Effector CD8-positive, alpha-beta T cell (primary cell): ENCODE data around the gene CLSTN2.
"Not testable (repeated sequence)": the region's sequence is repeated elsewhere in the genome, so short reads cannot be mapped to it uniquely, and the experiment has no call there.

Experiments used
- DNase-seq: peaks from one replicate; lab custom pipeline; 2025; lab: John Stamatoyannopoulos, UW

CLSTN2 gene

GRCh38 chr3:140423146-140423545 lies 488.2 kb downstream of the CLSTN2 start:
- DNase-seq: no peak

DNA sequence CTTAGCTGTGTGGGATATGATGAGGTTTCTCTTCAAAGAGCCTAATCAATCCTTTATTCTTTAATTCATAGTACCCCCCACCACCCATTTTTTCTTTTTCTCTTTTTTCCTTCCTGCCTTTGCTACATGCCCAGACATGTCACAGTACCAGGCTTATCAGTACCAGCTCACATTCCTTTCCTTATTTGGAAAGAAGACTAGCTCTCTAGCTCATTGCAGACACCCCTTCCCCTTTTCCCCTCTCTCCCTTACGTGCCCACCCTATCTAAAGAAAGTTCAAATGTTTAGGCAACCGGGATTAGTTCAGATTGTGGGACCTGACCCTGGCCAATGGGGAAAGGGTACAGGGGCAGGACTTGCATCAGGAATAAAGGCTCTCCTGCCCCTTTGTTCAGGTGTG lies 488.6 kb downstream of the CLSTN2 start:
- not testable (repeated sequence) for DNase-seq

GRCh38 chr3:140424211-140424610 lies 489.2 kb downstream of the CLSTN2 start:
- no peak for DNase-seq

GRCh38 chr3:140424726-140425125 lies 489.7 kb downstream of the CLSTN2 start:
- no peak for DNase-seq

- DNase-seq: no peak
These were observed 492.8 kb downstream of the CLSTN2 start for GRCh38 chr3:140427786-140428185.

DNA sequence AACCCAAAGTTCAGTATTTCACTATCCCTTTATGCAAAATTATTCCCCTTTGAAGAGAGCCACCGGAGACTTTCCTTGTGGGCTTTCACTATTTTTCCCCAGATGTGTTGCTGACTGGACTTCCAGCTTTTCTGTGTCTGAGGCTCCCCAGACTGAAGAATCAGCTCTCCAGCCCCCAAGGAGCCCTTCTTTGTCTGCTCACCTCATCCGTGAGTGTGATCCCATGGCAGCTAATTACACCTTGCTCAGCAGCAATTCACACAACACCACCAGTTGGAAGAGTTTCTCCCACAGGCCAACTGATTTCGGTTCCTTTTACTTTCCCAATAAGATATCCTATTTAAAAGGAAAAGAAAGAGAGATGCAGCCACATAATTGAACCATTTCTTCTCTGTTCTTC lies 493.4 kb downstream of the CLSTN2 start:
- no peak for DNase-seq

- no peak for DNase-seq
These were observed 494.8 kb downstream of the CLSTN2 start for GRCh38 chr3:140429791-140430190.

GRCh38 chr3:140430494-140430893 lies 495.5 kb downstream of the CLSTN2 start:
- no peak for DNase-seq

- DNase-seq: no peak
These were observed 497.3 kb downstream of the CLSTN2 start for GRCh38 chr3:140432229-140432669.

DNA sequence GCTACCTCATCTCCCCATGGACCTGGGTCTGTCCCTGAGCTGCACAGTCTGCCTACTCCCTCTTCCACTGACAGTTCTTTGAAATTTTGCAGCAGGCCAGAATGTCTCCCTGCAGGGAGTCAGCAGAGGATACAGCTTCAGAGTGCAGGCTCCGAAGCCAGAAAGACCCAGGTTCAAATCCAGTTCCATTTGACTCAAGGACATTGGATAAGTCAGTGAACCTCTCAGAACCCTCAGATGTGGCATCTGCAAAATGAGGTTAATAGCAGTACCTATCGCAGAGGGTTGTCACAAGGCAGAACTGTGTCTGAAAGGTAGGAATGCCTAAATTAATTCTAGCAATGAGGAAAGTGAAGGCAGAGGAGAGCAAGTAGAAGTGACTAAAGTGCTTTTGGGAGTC lies 498.4 kb downstream of the CLSTN2 start:
- DNase-seq: no peak

GRCh38 chr3:140434261-140434905 lies 499.4 kb downstream of the CLSTN2 start:
- DNase-seq: no peak

GRCh38 chr3:140436421-140436820 lies 501.4 kb downstream of the CLSTN2 start:
- DNase-seq: no peak

DNA sequence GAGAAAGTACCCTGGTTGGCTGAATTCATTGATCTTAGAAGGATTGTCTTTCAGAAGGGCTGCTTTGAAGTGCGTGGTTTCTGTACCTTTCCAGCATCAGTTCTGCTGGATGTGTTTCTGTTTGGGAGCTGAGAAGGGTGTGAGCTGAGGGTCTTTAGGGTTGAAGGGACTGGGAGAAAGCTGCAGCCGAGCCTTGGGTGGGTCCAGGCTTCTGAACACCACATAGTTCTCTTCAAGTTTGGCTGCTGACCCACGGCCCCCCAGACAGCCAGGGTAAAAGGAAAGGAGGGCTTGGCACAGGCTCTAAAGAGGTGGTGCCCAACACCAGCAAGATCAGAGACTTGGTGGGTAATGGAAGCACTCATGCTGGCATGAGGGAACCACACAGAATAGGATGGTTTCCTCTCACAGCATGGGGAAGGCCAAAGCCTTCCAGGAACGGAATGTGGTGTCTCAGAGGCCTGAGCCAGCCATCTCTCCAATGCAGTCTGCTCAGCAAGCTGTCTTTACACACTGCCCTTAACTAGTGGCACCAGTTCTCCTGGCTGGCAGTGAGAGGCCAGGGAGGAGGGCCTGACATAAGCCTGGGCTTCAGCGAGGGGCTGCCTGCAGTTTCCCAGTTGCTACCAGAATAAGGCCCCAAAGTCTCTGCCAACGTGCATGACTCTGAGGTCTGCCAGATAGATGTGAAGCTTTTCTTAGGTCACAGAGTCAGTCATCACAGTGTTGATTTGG lies 503.9 kb downstream of the CLSTN2 start:
- no peak for DNase-seq

DNA sequence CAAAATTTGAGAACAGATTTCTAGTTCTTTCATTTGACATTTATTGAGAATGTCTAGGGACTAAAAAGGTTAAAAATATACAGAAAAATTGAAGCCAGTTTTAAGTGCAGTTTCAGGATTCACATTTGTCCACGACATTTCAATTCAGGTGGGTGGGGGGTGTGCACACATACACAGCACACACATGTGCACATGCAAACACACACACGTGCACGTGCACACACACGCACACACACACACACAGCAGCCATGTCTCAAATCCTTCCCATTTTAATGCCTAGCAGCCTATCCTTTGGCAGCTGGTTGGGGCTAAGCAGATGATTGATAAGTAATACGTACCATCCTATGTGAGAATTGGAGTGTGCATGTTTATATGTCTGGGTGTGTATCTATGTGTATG lies 504.5 kb downstream of the CLSTN2 start:
- DNase-seq: no peak

DNA sequence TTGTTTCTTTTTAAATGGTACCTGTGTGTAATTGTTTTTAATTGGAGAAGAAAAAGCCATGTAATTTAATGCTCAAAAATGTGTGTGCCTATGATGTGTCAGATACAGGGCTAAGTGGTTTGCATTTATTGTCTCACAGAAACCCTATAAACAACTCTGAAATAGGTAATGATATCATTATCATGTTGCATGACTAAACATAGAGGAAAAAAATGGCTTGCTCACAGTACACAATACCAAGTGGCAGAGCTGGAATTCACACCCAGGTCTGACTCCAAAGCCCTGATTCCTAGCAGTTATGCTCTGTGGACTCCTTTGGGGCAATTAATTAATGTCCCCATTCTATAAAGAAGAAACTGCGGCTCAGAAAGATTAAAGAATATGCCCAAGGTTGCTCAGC lies 505.5 kb downstream of the CLSTN2 start:
- DNase-seq: no peak

DNA sequence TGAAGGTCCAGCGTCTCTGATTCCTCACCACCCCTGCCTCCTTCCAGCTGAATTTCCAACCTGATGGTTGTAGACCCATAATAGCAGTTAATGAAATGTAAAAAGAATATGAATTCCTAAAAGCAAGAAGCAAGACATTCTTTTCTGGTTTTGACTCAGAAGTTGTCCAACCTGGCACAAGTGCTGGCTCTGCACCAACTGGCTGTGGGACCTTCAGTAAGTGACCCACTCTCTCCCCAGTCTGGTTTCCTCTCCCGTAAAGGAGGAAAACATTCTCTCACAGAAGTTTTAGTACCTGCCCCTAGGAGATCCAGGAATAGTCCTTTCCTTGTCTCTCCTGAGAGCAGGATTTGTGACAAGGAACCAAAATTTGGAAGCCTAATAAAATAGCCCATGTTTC lies 506.0 kb downstream of the CLSTN2 start:
- DNase-seq: no peak

DNA sequence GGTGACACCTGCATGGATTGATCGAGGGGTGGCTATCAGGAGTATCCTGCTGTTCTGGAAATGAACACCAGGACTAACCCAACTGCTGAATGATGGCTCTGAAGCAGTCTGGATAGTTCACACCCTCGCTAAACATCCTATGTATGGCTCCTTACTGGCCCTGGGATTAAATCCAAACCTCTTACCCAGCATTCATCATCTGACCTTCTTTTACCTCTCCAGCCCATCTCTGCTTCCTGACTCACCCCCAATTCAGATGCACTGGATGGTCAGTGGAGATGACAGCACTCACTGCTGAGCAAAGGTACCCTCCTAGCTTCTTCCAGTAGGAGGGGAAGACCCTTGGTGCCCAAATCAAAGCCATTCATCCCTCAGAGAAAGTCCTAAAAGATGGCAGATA lies 507.6 kb downstream of the CLSTN2 start:
- no peak for DNase-seq

GRCh38 chr3:140443073-140443472 lies 508.1 kb downstream of the CLSTN2 start:
- no peak for DNase-seq

GRCh38 chr3:140443806-140444205 lies 508.8 kb downstream of the CLSTN2 start:
- no peak for DNase-seq

- DNase-seq: no peak
These were observed 511.7 kb downstream of the CLSTN2 start for GRCh38 chr3:140446734-140447133.

DNA sequence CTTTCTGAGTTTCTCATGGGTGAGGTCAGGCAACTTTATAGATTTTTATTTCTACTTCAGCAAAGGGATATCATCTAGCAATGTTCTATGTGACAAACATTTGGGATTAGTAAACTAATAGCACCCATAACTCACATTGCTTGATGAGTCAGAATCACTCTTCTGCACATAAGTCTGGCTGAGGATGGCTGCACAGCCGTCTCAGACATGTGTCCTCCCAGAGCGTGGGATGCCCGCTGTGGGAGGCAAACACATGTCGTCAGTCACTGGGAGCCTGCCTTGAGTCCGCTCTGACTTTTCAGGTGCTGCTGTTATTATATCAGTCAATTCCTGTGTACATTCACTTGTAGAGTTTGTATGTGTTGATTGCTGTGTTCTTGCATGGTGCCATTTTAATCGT lies 512.2 kb downstream of the CLSTN2 start:
- DNase-seq: no peak

DNA sequence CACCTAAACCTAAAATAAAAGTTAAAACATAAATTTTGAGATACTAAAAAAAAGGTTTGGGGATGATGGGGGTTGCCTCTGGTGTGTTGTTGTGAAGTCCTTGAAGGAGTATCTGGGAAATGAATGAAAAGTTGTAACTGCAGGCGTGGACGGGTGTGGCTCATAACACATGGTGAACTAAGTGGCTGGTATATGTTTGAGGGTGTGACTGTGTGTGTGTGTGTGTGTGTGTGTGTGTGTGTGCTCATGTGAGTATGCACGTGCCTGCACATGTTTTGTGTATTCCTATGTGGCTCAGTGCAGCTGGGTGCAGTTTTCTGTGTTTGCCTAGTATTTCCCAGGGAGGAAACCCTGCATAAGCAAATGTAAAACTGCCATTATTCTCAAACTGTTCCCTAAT lies 513.0 kb downstream of the CLSTN2 start:
- DNase-seq: no peak

DNA sequence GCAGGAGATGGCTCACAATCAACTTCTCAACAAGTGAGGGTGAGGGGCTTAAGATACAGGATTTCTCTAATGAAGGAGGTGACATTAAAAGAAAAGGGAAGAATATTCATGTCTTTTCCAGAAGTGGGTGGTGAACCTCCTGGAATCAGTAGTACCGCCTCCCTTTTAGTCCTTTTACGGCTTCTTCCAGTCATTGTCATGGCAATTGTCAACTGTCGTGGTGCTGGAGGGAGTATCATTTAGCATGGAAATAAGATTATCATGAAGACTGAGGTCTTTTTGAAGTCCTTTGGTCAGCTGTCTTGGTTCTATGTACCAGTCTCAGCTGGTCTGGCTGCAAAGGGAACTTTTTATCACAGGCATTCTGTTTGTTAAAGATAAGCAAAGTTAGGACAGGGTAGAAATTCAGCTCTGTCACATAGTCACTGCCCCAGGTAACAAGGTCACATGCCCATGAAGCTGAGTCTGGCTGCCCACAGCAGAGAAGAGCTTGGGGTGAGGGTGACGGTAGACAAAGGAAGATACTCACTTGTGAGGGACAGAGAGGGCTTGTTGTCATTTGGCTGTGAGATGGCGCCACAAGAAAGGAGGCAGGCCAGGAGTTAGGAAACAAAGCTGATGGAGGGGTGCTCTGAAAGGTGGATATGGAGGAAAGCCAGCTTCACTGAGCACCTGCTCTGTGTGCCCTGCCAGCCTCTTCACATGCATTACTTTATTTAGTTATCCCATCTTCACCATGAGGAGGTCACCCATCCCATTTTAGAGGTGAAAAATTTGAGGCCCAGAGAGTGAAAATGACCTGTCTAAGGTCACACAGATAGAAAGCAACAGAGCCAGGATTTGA lies 514.6 kb downstream of the CLSTN2 start:
- no peak for DNase-seq
